MM.1S (cell line): ENCODE measurements around the gene ANKK1.

Experiments
- DNase-seq: peaks from one replicate; pipeline ENCODE4 v3.0.0-alpha.2; 2015
- H2AFZ ChIP-seq: fragments of 300-600 bp; sonication (generic); 2 replicates; pipeline ENCODE4 v1.6.0; 2016; ENCODE audit warnings: antibody characterized with exemption, low read length
- H3F3A ChIP-seq: fragments of 300-600 bp; sonication (generic); 2 replicates; pipeline ENCODE4 v1.6.1; 2016; ENCODE audit warnings: mild to moderate bottlenecking, antibody characterized with exemption, low read length, moderate library complexity, mixed read lengths; ENCODE audit not compliant: insufficient read depth
- H3K27ac ChIP-seq: fragments of 300-600 bp; sonication (generic); 2 replicates; pipeline ENCODE4 v1.5.1; 2016; ENCODE audit warnings: mild to moderate bottlenecking, low read length
- H3K27me3 ChIP-seq: fragments of 300-600 bp; sonication (generic); replicated peaks from 2 replicates; pipeline ENCODE4 v1.6.0; 2016; ENCODE audit warnings: low read length; ENCODE audit not compliant: insufficient read depth
- H3K36me3 ChIP-seq: fragments of 300-600 bp; sonication (generic); replicated peaks from 2 replicates; pipeline ENCODE4 v1.6.1; 2016; ENCODE audit warnings: mild to moderate bottlenecking, low read length, mixed read lengths; ENCODE audit not compliant: insufficient read depth
- H3K4me1 ChIP-seq: fragments of 300-600 bp; sonication (generic); 2 replicates; pipeline ENCODE4 v1.6.1; 2016; ENCODE audit warnings: low read length, mixed read lengths
- H3K4me2 ChIP-seq: fragments of 300-600 bp; sonication (generic); 2 replicates; pipeline ENCODE4 v1.6.0; 2016; ENCODE audit warnings: low read depth, low read length
- H3K4me3 ChIP-seq: fragments of 300-600 bp; sonication (generic); 2 replicates; pipeline ENCODE4 v1.5.1; 2016; ENCODE audit warnings: low read length, mixed read lengths
- H3K79me2 ChIP-seq: fragments of 300-600 bp; sonication (generic); 2 replicates; pipeline ENCODE4 v1.6.1; 2016; ENCODE audit warnings: mixed run types, low read length, mixed read lengths
- H3K9ac ChIP-seq: fragments of 300-600 bp; sonication (generic); 2 replicates; pipeline ENCODE4 v1.6.1; 2016; ENCODE audit warnings: low read length, mixed read lengths
- H3K9me2 ChIP-seq: fragments of 300-600 bp; sonication (generic); replicated peaks from 2 replicates; pipeline ENCODE4 v1.6.1; 2016; ENCODE audit warnings: mild to moderate bottlenecking, low read length, mixed read lengths; ENCODE audit not compliant: insufficient read depth
- H3K9me3 ChIP-seq: fragments of 300-600 bp; sonication (generic); replicated peaks from 2 replicates; pipeline ENCODE4 v1.6.1; 2016; ENCODE audit warnings: mild to moderate bottlenecking, low read length, mixed read lengths; ENCODE audit not compliant: insufficient read depth
- H4K20me1 ChIP-seq: fragments of 300-600 bp; sonication (generic); 2 replicates; pipeline ENCODE4 v1.6.1; 2016; ENCODE audit warnings: mild to moderate bottlenecking, low read length, moderate library complexity, mixed read lengths; ENCODE audit not compliant: insufficient read depth
- CTCF ChIP-seq: fragments of 300-600 bp; sonication (generic); IDR thresholded peaks from 2 replicates; pipeline ENCODE4 v1.5.1; 2016; ENCODE audit warnings: antibody characterized with exemption, low read length, mixed read lengths
- EZH2 ChIP-seq: fragments of 300-600 bp; sonication (generic); optimal IDR thresholded peaks from 2 replicates; pipeline ENCODE3; 2017; ENCODE audit warnings: low read depth, mild to moderate bottlenecking, antibody characterized with exemption, low read length, mixed read lengths
- EZH2phosphoT487 ChIP-seq: fragments of 300-600 bp; sonication (generic); IDR thresholded peaks from 2 replicates; pipeline ENCODE4 v1.6.1; 2018; ENCODE audit warnings: antibody characterized with exemption, low read length

Gene ANKK1

GRCh38 chr11:113387605-113388211 lies at the start of gene ANKK1:
Gene ANKK1 (plus strand): TSS chr11:113387779. CDS start chr11:113387885, 106 bp downstream.
- no peaks in the 10 kb centered on the region for H3K27me3 ChIP-seq
- H3K36me3 ChIP-seq: no peaks in the 10 kb centered on the region
- no peaks in the 10 kb centered on the region for H3K79me2 ChIP-seq
- H3K9me3 ChIP-seq: no peaks in the 10 kb centered on the region
- H3K9ac ChIP-seq: no peak within 1 kb of the TSS
- H2AFZ ChIP-seq: no peak within 1 kb of the TSS
- no peak within 1 kb of the TSS for H3K27ac ChIP-seq
- H3K4me2 ChIP-seq: no peak within 1 kb of the TSS
- DNase-seq: no peak
- H3K4me1 ChIP-seq: peaks cover 18% of the 10 kb centered on the region
- H3K4me3 ChIP-seq: no peak within 1 kb of the TSS
- H3K9me2 ChIP-seq: no peaks in the 10 kb centered on the region
- TF ChIP-seq CTCF: no peak
- peaks cover 10% of the 10 kb centered on the region; the same call in 1 of the 2 replicates for H3F3A ChIP-seq
- no peaks in the 10 kb centered on the region for H4K20me1 ChIP-seq

- peaks cover 14% of the 10 kb centered on the region for H3K4me1 ChIP-seq
- no peaks in the 10 kb centered on the region for H3K79me2 ChIP-seq
- TF ChIP-seq EZH2phosphoT487: no peak
- no peak for TF ChIP-seq EZH2
- no peak for TF ChIP-seq CTCF
- DNase-seq: no peak
- H3K36me3 ChIP-seq: no peaks in the 10 kb centered on the region
- no peak overlapping the region for H3K9ac ChIP-seq
- H3K9me3 ChIP-seq: no peaks in the 10 kb centered on the region
- no peak overlapping the region for H3K27ac ChIP-seq
- H3F3A ChIP-seq: peaks cover 14% of the 10 kb centered on the region
- no peak overlapping the region for H2AFZ ChIP-seq
- no peak overlapping the region for H3K4me3 ChIP-seq
- H3K27me3 ChIP-seq: no peaks in the 10 kb centered on the region
- H4K20me1 ChIP-seq: no peaks in the 10 kb centered on the region
- H3K4me2 ChIP-seq: no peak overlapping the region
- no peaks in the 10 kb centered on the region for H3K9me2 ChIP-seq
These were observed 48.8 kb upstream of the ANKK1 start for GRCh38 chr11:113338730-113339129.

- H3K9me3 ChIP-seq: no peaks in the 10 kb centered on the region
- H3K4me1 ChIP-seq: peaks cover 2% of the 10 kb centered on the region
- no peaks in the 10 kb centered on the region for H3K27me3 ChIP-seq
- H3K9me2 ChIP-seq: no peaks in the 10 kb centered on the region
- DNase-seq: no peak
- no peak overlapping the region for H3K9ac ChIP-seq
- H3K4me3 ChIP-seq: no peak overlapping the region
- H3K4me2 ChIP-seq: no peak overlapping the region
- H3F3A ChIP-seq: 0 out of 2 replicates have a peak, but pooled peaks cover under 1% of the 10 kb centered on the region
- H3K27ac ChIP-seq: no peak overlapping the region
- H2AFZ ChIP-seq: no peak overlapping the region
- H3K36me3 ChIP-seq: no peaks in the 10 kb centered on the region
- no peaks in the 10 kb centered on the region for H4K20me1 ChIP-seq
- H3K79me2 ChIP-seq: no peaks in the 10 kb centered on the region
- no peak for TF ChIP-seq CTCF
- TF ChIP-seq EZH2: no peak
- TF ChIP-seq EZH2phosphoT487: no peak
These were observed 47.5 kb upstream of the ANKK1 start for GRCh38 chr11:113339929-113340589.
